Keratinocyte (primary cell): ENCODE measurements around the gene CCL26.
"Not testable (repeated sequence)": the region's sequence is repeated elsewhere in the genome, so short reads cannot be mapped to it uniquely, and the experiment has no call there.

Experiments
- CTCF ChIP-seq, 3 experiments: IDR thresholded peaks in 1 of 3; conservative IDR thresholded peaks in 1 of 3; optimal IDR thresholded peaks in 1 of 3; 2 replicates in 2 of 3; 3 replicates in 1 of 3; pipeline versions ENCODE3 to v1.5.1; 2011; ENCODE audit warnings: low read length in 3 of 3, mild to moderate bottlenecking in 3 of 3, moderate library complexity in 2 of 3, control low read depth in 1 of 3, inconsistent platforms in 1 of 3; ENCODE audit not compliant: insufficient read depth in 2 of 3; ENCODE audit errors: extremely low read depth in 1 of 3
- EZH2 ChIP-seq: IDR thresholded peaks from one replicate; pipeline ENCODE4 v1.6.1; 2012; ENCODE audit warnings: inconsistent platforms, mild to moderate bottlenecking, low read length, moderate library complexity

GRCh38 chr7:75779035-75779434 is 7.0 kb upstream of the CCL26 start:
- TF ChIP-seq EZH2; CTCF (optimal IDR thresholded peaks at IDR 0.05 in 1 of 3, IDR thresholded peaks at IDR 0.05 in 1 of 3, conservative IDR thresholded peaks at IDR 0.05 in 1 of 3; ENCODE audit: extremely low read depth in 1 of 3, insufficient read depth in 2 of 3, low read length in 3 of 3): not testable (repeated sequence)
